Fibroblast of the conjunctiva (primary cell): ENCODE measurements around the gene CNTNAP4.

Source experiments
- DNase-seq: peaks from one replicate; pipeline ENCODE4 v3.0.0-alpha.2; 2010; ENCODE audit warnings: low read depth

CNTNAP4 gene

GRCh38 chr16:76490036-76490639 lies 212.9 kb downstream of the CNTNAP4 start:
- no peak for DNase-seq

- DNase-seq: no peak
Measured at GRCh38 chr16:76500006-76500405, 222.8 kb downstream of the CNTNAP4 start.

GRCh38 chr16:76502063-76502462 lies 224.9 kb downstream of the CNTNAP4 start:
- DNase-seq: no peak

GRCh38 chr16:76502555-76502954 lies 225.4 kb downstream of the CNTNAP4 start:
- DNase-seq: no peak

GRCh38 chr16:76503091-76503490 lies 225.9 kb downstream of the CNTNAP4 start:
- no peak for DNase-seq

GRCh38 chr16:76511203-76511602 lies 234.0 kb downstream of the CNTNAP4 start:
- no peak for DNase-seq

- no peak for DNase-seq
Measured at GRCh38 chr16:76518781-76519180, 241.6 kb downstream of the CNTNAP4 start.

GRCh38 chr16:76524356-76524755 lies 247.2 kb downstream of the CNTNAP4 start:
- DNase-seq: no peak

GRCh38 chr16:76524769-76525168 lies 247.6 kb downstream of the CNTNAP4 start:
- DNase-seq: no peak

GRCh38 chr16:76527244-76527643 lies 250.0 kb downstream of the CNTNAP4 start:
- DNase-seq: no peak

GRCh38 chr16:76529120-76529519 lies 251.9 kb downstream of the CNTNAP4 start:
- DNase-seq: no peak

GRCh38 chr16:76531236-76531635 lies 254.0 kb downstream of the CNTNAP4 start:
- DNase-seq: no peak

GRCh38 chr16:76532188-76532973 lies 255.2 kb downstream of the CNTNAP4 start:
- DNase-seq: no peak

GRCh38 chr16:76539609-76540008 lies 262.4 kb downstream of the CNTNAP4 start:
- no peak for DNase-seq

GRCh38 chr16:76541070-76541469 lies 263.9 kb downstream of the CNTNAP4 start:
- no peak for DNase-seq

GRCh38 chr16:76565542-76565941 lies 288.3 kb downstream of the CNTNAP4 start:
- no peak for DNase-seq

GRCh38 chr16:76571755-76572154 lies 294.6 kb downstream of the CNTNAP4 start:
- DNase-seq: no peak

GRCh38 chr16:76573281-76573680 lies 296.1 kb downstream of the CNTNAP4 start:
- DNase-seq: no peak

- no peak for DNase-seq
Measured at GRCh38 chr16:76574651-76575050, 297.4 kb downstream of the CNTNAP4 start.

GRCh38 chr16:76576526-76576925 lies 299.3 kb downstream of the CNTNAP4 start:
- no peak for DNase-seq

- DNase-seq: no peak
Measured at GRCh38 chr16:76577003-76577402, 299.8 kb downstream of the CNTNAP4 start.

- no peak for DNase-seq
Measured at GRCh38 chr16:76579277-76579922, 302.2 kb downstream of the CNTNAP4 start.

GRCh38 chr16:76583466-76583865 lies 306.3 kb downstream of the CNTNAP4 start:
- peak; percentile 53 for DNase-seq
